SK-N-MC (cell line): Measurements from ENCODE around the gene NUBP1.

Source experiments
- EZH2 ChIP-seq: fragments of 200-600 bp; sonication (generic); IDR thresholded peaks from one replicate; pipeline ENCODE4 v1.6.1; 2017; ENCODE audit warnings: antibody characterized with exemption
- POLR2AphosphoS5 ChIP-seq: IDR thresholded peaks from 2 replicates; pipeline ENCODE4 v1.6.1; 2012; ENCODE audit warnings: mild to moderate bottlenecking, low read depth, low read length, borderline replicate concordance

GRCh38 chr16:10776280-10776679 is 32.6 kb downstream of the NUBP1 start:
- TF ChIP-seq EZH2, result no peak
- TF ChIP-seq POLR2AphosphoS5, result no peak
